K562 (cell line): Measurements from ENCODE around the gene FAM217B. TPM values are rescaled to one million over a fixed set of nuclear protein-coding genes. Genes with fewer than 3 reads are reported as not detected.

Experiments used
- CEBPB ChIP-seq: fragments of 450-650 bp; IDR thresholded peaks from 2 replicates; pipeline ENCODE4 v1.6.1; 2016; ENCODE audit warnings: missing genetic modification characterization, missing compliant biosample characterization
- CXXC5 ChIP-seq: fragments of 250-450 bp; sonication (Bioruptor Pico); IDR thresholded peaks from 2 replicates; pipeline ENCODE4 v1.8.0; 2022; ENCODE audit warnings: inconsistent platforms, mild to moderate bottlenecking, moderate library complexity
- GABPA ChIP-seq: fragments of 200-800 bp; sonication (Bioruptor generic); conservative IDR thresholded peaks from 2 replicates; pipeline ENCODE4 v1.6.1; 2016; ENCODE audit warnings: low read depth, missing genetic modification characterization, missing compliant biosample characterization
- JUNB ChIP-seq: fragments of 450-650 bp; formaldehyde crosslinking; conservative IDR thresholded peaks from 2 replicates; pipeline ENCODE4 v1.4.0; 2020; ENCODE audit warnings: mild to moderate bottlenecking
- L3MBTL2 ChIP-seq: fragments of 450-650 bp; IDR thresholded peaks from 2 replicates; pipeline ENCODE4 v1.6.1; 2016; ENCODE audit warnings: mild to moderate bottlenecking, moderate library complexity
- MAFG ChIP-seq: fragments of 450-650 bp; conservative IDR thresholded peaks from 2 replicates; pipeline ENCODE4 v1.6.1; 2016; ENCODE audit warnings: missing genetic modification characterization, missing compliant biosample characterization
- MXI1 ChIP-seq: IDR thresholded peaks from 2 replicates; pipeline ENCODE4 v1.6.1; 2011; ENCODE audit warnings: low read depth, mild to moderate bottlenecking, improper control_type of control experiment, low read length
- NEUROD1 ChIP-seq: fragments of 150-350 bp; IDR thresholded peaks from 2 replicates; pipeline ENCODE4 v1.6.1; 2014; ENCODE audit warnings: borderline replicate concordance, low read length, low read depth; ENCODE audit not compliant: partially characterized antibody
- NFE2 ChIP-seq: IDR thresholded peaks from 2 replicates; pipeline ENCODE4 v1.6.1; 2014; ENCODE audit warnings: antibody characterized with exemption, low read depth
- POLR2G ChIP-seq: fragments of 200-400 bp; formaldehyde crosslinking; IDR thresholded peaks from 2 replicates; pipeline ENCODE4 v1.6.1; 2017; ENCODE audit warnings: low read depth, mild to moderate bottlenecking, antibody characterized with exemption, low read length, moderate library complexity
- RBM39 ChIP-seq: fragments of 200-400 bp; formaldehyde crosslinking; optimal IDR thresholded peaks from 2 replicates; pipeline ENCODE3; 2018; ENCODE audit warnings: low read depth, low read length
- TAF1 ChIP-seq: IDR thresholded peaks from 2 replicates; pipeline ENCODE4 v1.6.1; 2011; ENCODE audit warnings: mild to moderate bottlenecking, low read length, moderate library complexity; ENCODE audit not compliant: insufficient read depth, control insufficient read depth, severe bottlenecking; ENCODE audit errors: extremely low read depth
- TAL1 ChIP-seq: fragments of 450-650 bp; IDR thresholded peaks from 2 replicates; pipeline ENCODE4 v1.6.1; 2016; ENCODE audit warnings: mild to moderate bottlenecking
- TOE1 ChIP-seq, 2 experiments: fragments of 450-650 bp in 1 of 2; sonication (generic) in 1 of 2; formaldehyde crosslinking in 1 of 2; IDR thresholded peaks; 2 replicates each; pipeline versions ENCODE4 v1.7.1 to v1.8.0; 2016 to 2022; ENCODE audit warnings: borderline replicate concordance in 2 of 2, mild to moderate bottlenecking in 2 of 2, antibody characterized with exemption in 1 of 2, inconsistent platforms in 1 of 2, low read depth in 1 of 2, missing genetic modification reagents in 1 of 2, moderate library complexity in 1 of 2
- ZEB2 ChIP-seq: fragments of 450-650 bp; IDR thresholded peaks from 2 replicates; pipeline ENCODE4 v1.6.1; 2016
- ZNF263 ChIP-seq: sonication (generic); formaldehyde crosslinking; IDR thresholded peaks from 2 replicates; pipeline ENCODE4 v1.8.0; 2022; ENCODE audit warnings: mild to moderate bottlenecking, missing genetic modification reagents, borderline replicate concordance
- ZNF696 ChIP-seq: fragments of 250-450 bp; sonication (Bioruptor Pico); conservative IDR thresholded peaks from 2 replicates; pipeline ENCODE4 v1.4.0; 2020; ENCODE audit warnings: mild to moderate bottlenecking, moderate library complexity
- ZNF830 ChIP-seq: fragments of 250-450 bp; sonication (Bioruptor Pico); IDR thresholded peaks from 2 replicates; pipeline ENCODE4 v1.5.0; 2021; ENCODE audit warnings: mild to moderate bottlenecking
- polyA plus RNA-seq, 8 experiments: library from polyadenylated mRNA; depleted of rRNA in 4 of 8; stranded (reverse) in 5 of 8; unstranded in 3 of 8; fragments of >200 nt; fragmentation: Nextera tagmentation in 2 of 8; fragmentation: Illumina TruSeq in 1 of 8; extraction: Ambion mirVana in 2 of 8; extraction: Trizol in 1 of 8; gene quantifications; 2 replicates each; pipeline versions ENCODE4 v1.2.1 to v1.2.3, GENCODE V29; 2011 to 2014; ENCODE audit warnings: inconsistent platforms in 1 of 8, missing spikeins in 1 of 8
- total RNA-seq, 7 experiments: library from RNA; depleted of rRNA in 6 of 7; stranded (reverse); fragments of >200 nt in 6 of 7; fragmentation: Illumina TruSeq in 2 of 7; extraction: Trizol in 2 of 7; gene quantifications; 2 replicates each; pipeline versions ENCODE4 v1.2.1 to v1.2.3, GENCODE V29; 2011 to 2021; ENCODE audit warnings: low replicate concordance in 1 of 7
- TF ChIP-seq, protein P1 (sequence below): fragments of 200-800 bp; sonication (Bioruptor generic); IDR thresholded peaks from 2 replicates; pipeline ENCODE4 v1.6.1; 2017; ENCODE audit warnings: missing genetic modification characterization, missing compliant biosample characterization
- TF ChIP-seq, protein P2 (sequence below), 3 experiments: IDR thresholded peaks in 2 of 3; conservative IDR thresholded peaks in 1 of 3; 2 replicates each; pipeline ENCODE4 v1.5.1; 2011 to 2012; ENCODE audit warnings: low read length in 3 of 3, mild to moderate bottlenecking in 3 of 3, control low read depth in 2 of 3, improper control_type of control experiment in 1 of 3, inconsistent platforms in 1 of 3, low read depth in 1 of 3, mixed read lengths in 1 of 3, moderate library complexity in 1 of 3; ENCODE audit not compliant: insufficient read depth in 2 of 3

Gene FAM217B
- total and polyA plus RNA-seq, 9 of the 15 experiments (the other 6 are each of a cell fraction or from before 2014, with no cell fraction given): 4.8 to 11.4 (median 6.9) TPM

DNA sequence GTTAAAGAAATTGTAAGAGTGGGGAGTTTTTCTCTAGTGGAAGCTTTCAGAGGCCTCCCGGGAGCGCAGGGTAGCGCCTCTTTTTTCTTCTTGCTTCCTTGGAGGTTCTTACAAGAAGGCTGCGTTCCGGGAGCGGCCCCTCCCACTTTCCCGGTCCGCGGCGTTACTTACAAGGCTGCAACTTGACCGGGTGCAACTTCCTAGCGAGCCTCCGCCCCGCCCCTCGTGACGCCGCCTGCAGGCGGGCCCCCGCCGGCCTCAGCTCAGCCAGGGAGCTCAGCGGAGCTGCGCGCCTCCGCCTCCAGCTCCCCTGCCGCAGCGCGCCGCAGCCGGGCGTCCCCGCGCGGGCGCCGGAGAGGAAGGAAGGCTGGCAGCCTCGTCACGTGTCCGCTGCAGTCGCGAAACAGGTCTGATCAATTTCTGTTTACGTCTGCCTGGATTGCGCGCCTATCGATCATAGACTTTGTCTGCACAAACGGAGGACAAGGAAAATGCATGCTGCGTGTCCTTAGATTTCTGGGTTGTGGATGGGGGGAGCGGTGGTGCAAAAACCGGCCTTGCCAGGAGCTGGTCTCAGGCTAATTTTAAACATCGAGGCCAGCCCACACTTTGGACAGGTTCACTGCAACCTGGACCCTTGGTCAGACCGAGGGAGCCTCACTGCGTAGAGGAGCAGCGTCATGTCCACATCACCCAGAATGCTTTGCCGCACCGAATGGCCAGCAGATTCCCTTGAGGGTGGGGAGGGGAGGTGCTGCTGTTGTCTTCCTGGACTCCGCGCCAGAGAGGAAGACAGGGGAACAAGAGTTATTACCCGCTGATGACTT lies at the start of gene FAM217B, which contains the start of gene PPP1R3D (continued):
- peak; percentile 90 for TF ChIP-seq L3MBTL2
- TF ChIP-seq, protein P1, sequence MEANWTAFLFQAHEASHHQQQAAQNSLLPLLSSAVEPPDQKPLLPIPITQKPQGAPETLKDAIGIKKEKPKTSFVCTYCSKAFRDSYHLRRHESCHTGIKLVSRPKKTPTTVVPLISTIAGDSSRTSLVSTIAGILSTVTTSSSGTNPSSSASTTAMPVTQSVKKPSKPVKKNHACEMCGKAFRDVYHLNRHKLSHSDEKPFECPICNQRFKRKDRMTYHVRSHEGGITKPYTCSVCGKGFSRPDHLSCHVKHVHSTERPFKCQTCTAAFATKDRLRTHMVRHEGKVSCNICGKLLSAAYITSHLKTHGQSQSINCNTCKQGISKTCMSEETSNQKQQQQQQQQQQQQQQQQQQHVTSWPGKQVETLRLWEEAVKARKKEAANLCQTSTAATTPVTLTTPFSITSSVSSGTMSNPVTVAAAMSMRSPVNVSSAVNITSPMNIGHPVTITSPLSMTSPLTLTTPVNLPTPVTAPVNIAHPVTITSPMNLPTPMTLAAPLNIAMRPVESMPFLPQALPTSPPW: peak; percentile 71
- peak; percentile 76 for TF ChIP-seq RBM39
- no peak for TF ChIP-seq MXI1
- no peak for TF ChIP-seq TAL1
- TF ChIP-seq CEBPB (tag): no peak
- peak; percentile 57; the same call in 1 of the 2 replicates for TF ChIP-seq TOE1 (IDR thresholded peaks at IDR 0.05; ENCODE audit: borderline replicate concordance)
- TF ChIP-seq TOE1 (CRISPR knock-in tag; IDR thresholded peaks at IDR 0.05; ENCODE audit: borderline replicate concordance, low read depth): no peak
- peak; percentile 16; the same call in 1 of the 2 replicates for TF ChIP-seq NFE2
- TF ChIP-seq POLR2G: peak; percentile 96
- no peak for TF ChIP-seq JUNB
- TF ChIP-seq NEUROD1: no peak
- peak; percentile 82 for TF ChIP-seq CXXC5
- no peak for TF ChIP-seq ZNF696
- TF ChIP-seq ZNF830 (CRISPR knock-in tag): no peak
- TF ChIP-seq, protein P2, sequence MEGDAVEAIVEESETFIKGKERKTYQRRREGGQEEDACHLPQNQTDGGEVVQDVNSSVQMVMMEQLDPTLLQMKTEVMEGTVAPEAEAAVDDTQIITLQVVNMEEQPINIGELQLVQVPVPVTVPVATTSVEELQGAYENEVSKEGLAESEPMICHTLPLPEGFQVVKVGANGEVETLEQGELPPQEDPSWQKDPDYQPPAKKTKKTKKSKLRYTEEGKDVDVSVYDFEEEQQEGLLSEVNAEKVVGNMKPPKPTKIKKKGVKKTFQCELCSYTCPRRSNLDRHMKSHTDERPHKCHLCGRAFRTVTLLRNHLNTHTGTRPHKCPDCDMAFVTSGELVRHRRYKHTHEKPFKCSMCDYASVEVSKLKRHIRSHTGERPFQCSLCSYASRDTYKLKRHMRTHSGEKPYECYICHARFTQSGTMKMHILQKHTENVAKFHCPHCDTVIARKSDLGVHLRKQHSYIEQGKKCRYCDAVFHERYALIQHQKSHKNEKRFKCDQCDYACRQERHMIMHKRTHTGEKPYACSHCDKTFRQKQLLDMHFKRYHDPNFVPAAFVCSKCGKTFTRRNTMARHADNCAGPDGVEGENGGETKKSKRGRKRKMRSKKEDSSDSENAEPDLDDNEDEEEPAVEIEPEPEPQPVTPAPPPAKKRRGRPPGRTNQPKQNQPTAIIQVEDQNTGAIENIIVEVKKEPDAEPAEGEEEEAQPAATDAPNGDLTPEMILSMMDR (IDR thresholded peaks at IDR 0.05 in 2 of 3, conservative IDR thresholded peaks at IDR 0.05 in 1 of 3; ENCODE audit: insufficient read depth in 2 of 3, low read depth in 1 of 3, low read length in 3 of 3): peak; percentile 18 to 28 (median 21); a peak in 2 of 6 replicates
- no peak for TF ChIP-seq ZNF263 (CRISPR knock-in tag)
- TF ChIP-seq MAFG: no peak
- TF ChIP-seq ZEB2: no peak
- peak; percentile 72 for TF ChIP-seq TAF1
- TF ChIP-seq GABPA (tag): peak; percentile 69
